SJSA1 (cell line): ENCODE data around the gene CATSPER1. TPM values are rescaled to one million over a fixed set of nuclear protein-coding genes. Genes with fewer than 3 reads are reported as not detected.
"Not testable (repeated sequence)": the region's sequence is repeated elsewhere in the genome, so short reads cannot be mapped to it uniquely, and the experiment has no call there.

Experiments
- DNase-seq, 2 experiments: peaks; one replicate each; pipeline ENCODE4 v3.0.0-alpha.2; 2015 to 2020; ENCODE audit warnings: low spot score in 2 of 2, low read depth in 1 of 2
- H3K27ac ChIP-seq: fragments of 250-450 bp; sonication (Bioruptor Pico); 2 replicates; pipeline ENCODE4 v1.5.1; 2020; ENCODE audit warnings: mild to moderate bottlenecking, moderate library complexity
- H3K27me3 ChIP-seq: fragments of 250-450 bp; sonication (Bioruptor Pico); replicated peaks from 2 replicates; pipeline ENCODE4 v1.5.1; 2020; ENCODE audit warnings: mild to moderate bottlenecking, moderate library complexity
- H3K36me3 ChIP-seq: fragments of 250-450 bp; sonication (Bioruptor Pico); 2 replicates; pipeline ENCODE4 v1.5.1; 2020; ENCODE audit warnings: mild to moderate bottlenecking
- H3K4me1 ChIP-seq: fragments of 250-450 bp; sonication (Bioruptor Pico); replicated peaks from 2 replicates; pipeline ENCODE4 v1.6.1; 2021; ENCODE audit warnings: mild to moderate bottlenecking
- H3K4me3 ChIP-seq: fragments of 250-450 bp; sonication (Bioruptor Pico); 2 replicates; pipeline ENCODE4 v1.5.1; 2020; ENCODE audit warnings: mild to moderate bottlenecking
- H3K9me3 ChIP-seq: fragments of 250-450 bp; sonication (Bioruptor Pico); replicated peaks from 2 replicates; pipeline ENCODE4 v1.5.1; 2020; ENCODE audit warnings: mild to moderate bottlenecking
- total RNA-seq: library from RNA; depleted of rRNA; stranded (reverse); fragments of >200 nt; shearing (Covaris generic); gene quantifications from 2 replicates; pipeline ENCODE4 v1.2.3, GENCODE V29; 2014

Gene CATSPER1
- total RNA-seq, 1 experiment from 2014 or later: 1.4 TPM

GRCh38 chr11:66047541-66048365 is 21.5 kb upstream of the CATSPER1 start:
- H3K4me3 ChIP-seq: no peak overlapping the region
- no peak overlapping the region for H3K27ac ChIP-seq
- H3K9me3 ChIP-seq: peaks cover 10% of the 10 kb centered on the region
- no peak for DNase-seq
- peaks cover 5% of the 10 kb centered on the region for H3K36me3 ChIP-seq
- H3K27me3 ChIP-seq: no peaks in the 10 kb centered on the region
- peaks cover 16% of the 10 kb centered on the region for H3K4me1 ChIP-seq

- Histone ChIP-seq H3K27me3 (no peaks in the 10 kb centered on the region), H3K4me1 (peaks cover 16% of the 10 kb centered on the region), H3K36me3 (no peaks in the 10 kb centered on the region), H3K9me3 (peaks cover 10% of the 10 kb centered on the region), H3K4me3 (no peak overlapping the region), H3K27ac (no peak overlapping the region)
- DNase-seq: no peak
These were observed 20.6 kb upstream of the CATSPER1 start for GRCh38 chr11:66046901-66047300.

GRCh38 chr11:66045177-66045639 is 18.9 kb upstream of the CATSPER1 start:
- H3K27ac ChIP-seq: no peak overlapping the region
- no peak overlapping the region for H3K4me3 ChIP-seq
- no peaks in the 10 kb centered on the region for H3K36me3 ChIP-seq
- H3K4me1 ChIP-seq: peaks cover 8% of the 10 kb centered on the region
- H3K9me3 ChIP-seq: peaks cover 10% of the 10 kb centered on the region
- peak; percentile 75 to 92 for DNase-seq
- H3K27me3 ChIP-seq: no peaks in the 10 kb centered on the region

GRCh38 chr11:66044757-66045156 is 18.5 kb upstream of the CATSPER1 start:
- no peaks in the 10 kb centered on the region for H3K36me3 ChIP-seq
- H3K4me3 ChIP-seq: no peak overlapping the region
- DNase-seq: no peak
- peaks cover 10% of the 10 kb centered on the region for H3K9me3 ChIP-seq
- H3K4me1 ChIP-seq: peaks cover 8% of the 10 kb centered on the region
- H3K27ac ChIP-seq: no peak overlapping the region
- no peaks in the 10 kb centered on the region for H3K27me3 ChIP-seq

GRCh38 chr11:66042996-66043906 is 17.0 kb upstream of the CATSPER1 start:
- DNase-seq: no peak
- Histone ChIP-seq H3K36me3 (no peaks in the 10 kb centered on the region), H3K4me1 (peaks cover 8% of the 10 kb centered on the region), H3K27me3 (no peaks in the 10 kb centered on the region), H3K4me3 (no peak overlapping the region), H3K27ac (no peak overlapping the region), H3K9me3 (peaks cover 10% of the 10 kb centered on the region)

GRCh38 chr11:66042227-66042995 is 16.1 kb upstream of the CATSPER1 start:
- H3K27ac ChIP-seq: no peak overlapping the region
- peaks cover 8% of the 10 kb centered on the region for H3K4me1 ChIP-seq
- H3K9me3 ChIP-seq: peaks cover 10% of the 10 kb centered on the region
- H3K4me3 ChIP-seq: no peak overlapping the region
- H3K27me3 ChIP-seq: no peaks in the 10 kb centered on the region
- no peaks in the 10 kb centered on the region for H3K36me3 ChIP-seq
- DNase-seq: no peak

GRCh38 chr11:66039765-66040164 is 13.5 kb upstream of the CATSPER1 start:
- no peak for DNase-seq
- peaks cover under 1% of the 10 kb centered on the region for H3K4me1 ChIP-seq
- no peaks in the 10 kb centered on the region for H3K36me3 ChIP-seq
- H3K4me3 ChIP-seq: no peak overlapping the region
- no peaks in the 10 kb centered on the region for H3K27me3 ChIP-seq
- peaks cover 12% of the 10 kb centered on the region for H3K9me3 ChIP-seq
- H3K27ac ChIP-seq: no peak overlapping the region

- Histone ChIP-seq H3K27ac (no peak overlapping the region), H3K9me3 (0 out of 2 replicates have a peak, but pooled peaks cover 2% of the 10 kb centered on the region), H3K4me1 (no peaks in the 10 kb centered on the region), H3K27me3 (no peaks in the 10 kb centered on the region), H3K4me3 (no peak overlapping the region), H3K36me3 (no peaks in the 10 kb centered on the region)
- no peak for DNase-seq
These were observed 11.0 kb upstream of the CATSPER1 start for GRCh38 chr11:66037327-66037726.

GRCh38 chr11:66036334-66036710 is 10.0 kb upstream of the CATSPER1 start:
- Histone ChIP-seq H3K27me3 (no peaks in the 10 kb centered on the region), H3K9me3 (0 out of 2 replicates have a peak, but pooled peaks cover 2% of the 10 kb centered on the region), H3K36me3 (no peaks in the 10 kb centered on the region), H3K27ac (no peak overlapping the region), H3K4me3 (no peak overlapping the region), H3K4me1 (no peaks in the 10 kb centered on the region)
- no peak for DNase-seq

- Histone ChIP-seq H3K4me1 (no peaks in the 10 kb centered on the region), H3K9me3 (0 out of 2 replicates have a peak, but pooled peaks cover 2% of the 10 kb centered on the region), H3K27me3 (no peaks in the 10 kb centered on the region), H3K36me3 (no peaks in the 10 kb centered on the region), H3K27ac (no peak overlapping the region), H3K4me3 (no peak overlapping the region)
- DNase-seq: no peak
These were observed 9.5 kb upstream of the CATSPER1 start for GRCh38 chr11:66035653-66036333.

- no peaks in the 10 kb centered on the region for H3K4me1 ChIP-seq
- H3K9me3 ChIP-seq: 0 out of 2 replicates have a peak, but pooled peaks cover 2% of the 10 kb centered on the region
- H3K27ac ChIP-seq: no peak overlapping the region
- no peak overlapping the region for H3K4me3 ChIP-seq
- no peaks in the 10 kb centered on the region for H3K36me3 ChIP-seq
- no peaks in the 10 kb centered on the region for H3K27me3 ChIP-seq
- DNase-seq: no peak
These were observed 6.9 kb upstream of the CATSPER1 start for GRCh38 chr11:66032957-66033735.

GRCh38 chr11:66023186-66023440 is 3.2 kb downstream of the CATSPER1 start:
- not testable (repeated sequence) for H3K9me3 ChIP-seq, H3K27me3 ChIP-seq, H3K4me3 ChIP-seq, H3K36me3 ChIP-seq, H3K27ac ChIP-seq, DNase-seq
- peaks cover 27% of the 10 kb centered on the region for H3K4me1 ChIP-seq
